Islet of Langerhans (tissue), 1 donor: ENCODE measurements around the gene CCAR1.
"Not testable (repeated sequence)": the region's sequence is repeated elsewhere in the genome, so short reads cannot be mapped to it uniquely, and the experiment has no call there.

Experiments
- FAIRE-seq: peaks from one replicate; lab custom pipeline; 2011; peaks lifted over from hg19 to GRCh38; lab: Jason Lieb, UNC

Gene CCAR1

GRCh38 chr10:68828083-68828601 lies 107.1 kb downstream of the CCAR1 start:
- FAIRE-seq, result not testable (repeated sequence)

- no peak for FAIRE-seq
These were observed 107.8 kb downstream of the CCAR1 start for GRCh38 chr10:68828833-68829232.

GRCh38 chr10:68829521-68829920 lies 108.5 kb downstream of the CCAR1 start:
- FAIRE-seq, result no peak

GRCh38 chr10:68829952-68830351 lies 108.9 kb downstream of the CCAR1 start:
- no peak for FAIRE-seq

- no peak for FAIRE-seq
These were observed 111.0 kb downstream of the CCAR1 start for GRCh38 chr10:68831961-68832455.

- no peak for FAIRE-seq
These were observed 111.6 kb downstream of the CCAR1 start for GRCh38 chr10:68832601-68833000.

- no peak for FAIRE-seq
These were observed 116.7 kb downstream of the CCAR1 start for GRCh38 chr10:68837626-68838322.

GRCh38 chr10:68840650-68841049 lies 119.6 kb downstream of the CCAR1 start:
- not testable (repeated sequence) for FAIRE-seq
